Measurements from ENCODE around the gene SNAI1. TPM values are rescaled to one million over a fixed set of nuclear protein-coding genes. Genes with fewer than 3 reads are reported as not detected.

SNAI1 gene
- total and polyA plus RNA-seq, 2 donors (not counting 3 experiments of a cell fraction or from before 2014, with no cell fraction given): 10.8 to 13.4 TPM

DNA sequence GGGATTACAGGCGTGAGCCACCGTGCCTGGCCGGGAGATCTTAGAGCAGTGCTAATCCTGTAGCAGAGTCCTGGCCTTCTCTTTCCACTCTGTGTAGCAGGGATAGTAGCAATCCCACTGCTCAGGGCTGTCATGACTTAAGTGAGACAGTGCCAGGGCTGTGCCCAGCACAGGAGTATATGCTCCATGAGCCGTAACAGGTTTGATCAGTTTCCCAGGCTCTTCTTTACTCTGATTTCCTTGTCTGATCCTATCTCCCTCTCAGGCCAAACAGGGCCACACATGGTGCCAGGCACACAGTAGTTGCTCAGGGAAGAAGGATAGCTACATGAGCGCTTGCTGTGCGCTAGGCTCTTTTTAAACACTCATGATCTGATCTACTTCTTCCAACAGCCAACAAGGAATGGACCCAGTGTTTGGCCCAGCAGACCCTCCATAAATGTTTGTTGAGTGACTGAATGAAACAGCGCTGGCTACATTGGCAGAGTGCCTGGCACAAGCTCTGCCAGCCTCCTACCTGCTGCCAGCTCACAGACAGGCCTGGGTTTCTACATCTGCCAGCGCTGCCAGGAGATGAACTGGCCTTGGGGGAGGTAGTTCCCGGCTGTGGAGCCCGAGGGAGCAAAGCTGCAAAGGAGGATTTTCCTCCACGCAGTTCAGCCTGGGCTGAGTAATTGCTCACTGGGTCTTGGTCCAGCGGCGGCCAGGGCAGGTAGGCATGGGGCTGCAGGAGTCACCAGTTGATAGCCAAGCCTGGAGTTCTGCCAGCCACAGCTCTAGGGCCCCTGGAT is 36.9 kb downstream of the SNAI1 start:
- CTCF ChIA-PET: interaction anchor here (0.6 to 2.3 kb wide), 5 partner anchors 14 to 103 kb away, joined by 3 to 11 read pairs (median 7); no protein-coding TSS in a partner anchor
- no peak overlapping the region for H3K9ac ChIP-seq (replicated peaks; ENCODE audit: extremely low read depth, insufficient read depth, low read length)
- DNase-seq (ENCODE audit: low read depth, low spot score): no peak
- H4K20me1 ChIP-seq (replicated peaks; ENCODE audit: control insufficient read depth, extremely low read depth, insufficient read depth, low read length): no peaks in the 10 kb centered on the region
- BruUV-seq (replicated peaks): no TSS peak
- H3K4me1 ChIP-seq (ENCODE audit: control insufficient read depth, extremely low read depth, insufficient read depth, low read length): peaks cover 21% of the 10 kb centered on the region
- no peaks in the 10 kb centered on the region for H3K27me3 ChIP-seq (ENCODE audit: control insufficient read depth in 2 of 2, insufficient read depth in 2 of 2, low read length in 2 of 2)
- POLR2A ChIA-PET: no interaction called here
- H3K4me3 ChIP-seq (replicated peaks in 1 of 3; ENCODE audit: insufficient read depth in 1 of 3, low read depth in 1 of 3, low read length in 3 of 3): no peak overlapping the region
- H3K79me2 ChIP-seq (ENCODE audit: control insufficient read depth, insufficient read depth, low read length): no peaks in the 10 kb centered on the region
- intact Hi-C loops (cut with micrococcal nuclease) (loop anchor here (1.0 kb wide), 1 partner anchor 11 kb away; no protein-coding TSS in a partner anchor), dilution Hi-C loops (cut with MboI; ENCODE audit: extremely low pct_ligation_motif_present, low sequenced_read_pairs) (no loop called here)
- no peaks in the 10 kb centered on the region for H3K36me3 ChIP-seq (ENCODE audit: control insufficient read depth in 2 of 2, extremely low read depth in 1 of 2, insufficient read depth in 2 of 2, low read length in 2 of 2)
- H2AFZ ChIP-seq (ENCODE audit: low read depth, low read length): no peak overlapping the region
- H3K9me1 ChIP-seq (replicated peaks; ENCODE audit: control insufficient read depth, extremely low read depth, insufficient read depth, low read length): no peaks in the 10 kb centered on the region
- H3K4me2 ChIP-seq (ENCODE audit: insufficient read depth, low read length): no peak overlapping the region
- no peak for FAIRE-seq
- H3K27ac ChIP-seq (ENCODE audit: insufficient read depth, low read depth, low read length): peak overlapping the region; percentile 71
- no peaks in the 10 kb centered on the region for H3K9me3 ChIP-seq (replicated peaks; ENCODE audit: control insufficient read depth, insufficient read depth, low read length)
- no peak for TF ChIP-seq FOS (IDR thresholded peaks at IDR 0.05; ENCODE audit: borderline replicate concordance, insufficient read depth, low read length)

- H3K9me3 ChIP-seq (replicated peaks; ENCODE audit: control insufficient read depth, insufficient read depth, low read length): no peaks in the 10 kb centered on the region
- no peaks in the 10 kb centered on the region for H3K9me1 ChIP-seq (replicated peaks; ENCODE audit: control insufficient read depth, extremely low read depth, insufficient read depth, low read length)
- BruUV-seq (replicated peaks): no TSS peak
- CTCF ChIA-PET: interaction anchor here (0.6 to 2.3 kb wide), 5 partner anchors 14 to 103 kb away, joined by 3 to 11 read pairs (median 7); no protein-coding TSS in a partner anchor
- intact Hi-C loops (cut with micrococcal nuclease): loop anchor here (1.0 kb wide), 1 partner anchor 10 kb away; no protein-coding TSS in a partner anchor
- FAIRE-seq (peak; percentile 85), DNase-seq (ENCODE audit: low read depth, low spot score) (peak; percentile 65)
- H3K9ac ChIP-seq (replicated peaks; ENCODE audit: extremely low read depth, insufficient read depth, low read length): no peak overlapping the region
- no peaks in the 10 kb centered on the region for H3K79me2 ChIP-seq (ENCODE audit: control insufficient read depth, insufficient read depth, low read length)
- POLR2A ChIA-PET: no interaction called here
- no peaks in the 10 kb centered on the region for H3K36me3 ChIP-seq (ENCODE audit: control insufficient read depth in 2 of 2, extremely low read depth in 1 of 2, insufficient read depth in 2 of 2, low read length in 2 of 2)
- TF ChIP-seq POLR2AphosphoS5 (IDR thresholded peaks at IDR 0.05; ENCODE audit: insufficient read depth, low read depth, low read length) (peak; percentile 73), JUN (IDR thresholded peaks at IDR 0.05; ENCODE audit: borderline replicate concordance, insufficient read depth, insufficient read length, low read depth) (peak; percentile 72), FOS (IDR thresholded peaks at IDR 0.05; ENCODE audit: borderline replicate concordance, insufficient read depth, low read length) (peak; percentile 90), GATA2 (IDR thresholded peaks at IDR 0.05; ENCODE audit: insufficient read depth, insufficient read length, low read depth, low read length) (no peak)
- H3K27ac ChIP-seq (ENCODE audit: insufficient read depth, low read depth, low read length): peak overlapping the region; percentile 71
- H3K27me3 ChIP-seq (ENCODE audit: control insufficient read depth in 2 of 2, insufficient read depth in 2 of 2, low read length in 2 of 2): no peaks in the 10 kb centered on the region
- H3K4me2 ChIP-seq (ENCODE audit: insufficient read depth, low read length): no peak overlapping the region
- H2AFZ ChIP-seq (ENCODE audit: low read depth, low read length): no peak overlapping the region
- H3K4me3 ChIP-seq (replicated peaks in 1 of 3; ENCODE audit: insufficient read depth in 1 of 3, low read depth in 1 of 3, low read length in 3 of 3): no peak overlapping the region
- H3K4me1 ChIP-seq (ENCODE audit: control insufficient read depth, extremely low read depth, insufficient read depth, low read length): peaks cover 21% of the 10 kb centered on the region
- no peaks in the 10 kb centered on the region for H4K20me1 ChIP-seq (replicated peaks; ENCODE audit: control insufficient read depth, extremely low read depth, insufficient read depth, low read length)
- dilution Hi-C loops (cut with MboI; ENCODE audit: extremely low pct_ligation_motif_present, low sequenced_read_pairs): no loop called here
Measured at GRCh38 chr20:50020288-50020687, 37.5 kb downstream of the SNAI1 start.
